Right lung (tissue), 5 donors: ENCODE measurements around the gene BPNT1. TPM values are rescaled to one million over a fixed set of nuclear protein-coding genes. Genes with fewer than 3 reads are reported as not detected.
A peak's percentile ranks its signal among the peaks of the same experiment; 100 is the strongest.
"Not testable (repeated sequence)": the region's sequence is repeated elsewhere in the genome, so short reads cannot be mapped to it uniquely, and the experiment has no call there.

Experiments
- DNase-seq, 2 donors: peaks; one replicate each; pipeline ENCODE4 v3.0.0-alpha.2; 2013
- polyA plus RNA-seq, 5 donors: library from polyadenylated mRNA; unstranded; fragments of 120-200 nt; gene quantifications; one replicate each; pipeline versions ENCODE4 v1.2.1 to v1.2.3, GENCODE V29; 2013; ENCODE audit warnings: inconsistent platforms in 1 of 5, low replicate concordance in 1 of 5; ENCODE audit not compliant: insufficient read length in 5 of 5, insufficient read depth in 1 of 5

Gene BPNT1
- polyA plus RNA-seq, 5 donors = 38.6 to 54.9 (median 45.5) TPM

GRCh38 chr1:220086261-220086686 is 3.3 kb downstream of the BPNT1 start:
- DNase-seq = not testable (repeated sequence)

GRCh38 chr1:220084460-220084859 is 5.1 kb downstream of the BPNT1 start:
- no peak for DNase-seq

- DNase-seq = no peak
Measured at GRCh38 chr1:220077887-220078286, 11.7 kb downstream of the BPNT1 start.

GRCh38 chr1:220076861-220077762 is 12.5 kb downstream of the BPNT1 start:
- no peak for DNase-seq

- DNase-seq = no peak
Measured at GRCh38 chr1:220067269-220068204, 22.1 kb downstream of the BPNT1 start.

- DNase-seq = no peak
Measured at GRCh38 chr1:220062629-220063028, 27.0 kb downstream of the BPNT1 start.

- DNase-seq = no peak
Measured at GRCh38 chr1:220060876-220061275, 28.7 kb downstream of the BPNT1 start.

GRCh38 chr1:220056374-220056773 is 33.2 kb downstream of the BPNT1 start:
- DNase-seq = no peak

GRCh38 chr1:220046052-220046930 is 43.3 kb downstream of the BPNT1 start, which contains the start of gene EPRS1:
TSS of gene EPRS1 (minus strand) at chr1:220046505. CDS start at chr1:220046388, 117 bp downstream.
- DNase-seq = peak; percentile 93 to 94

- DNase-seq = peak in 1 of 2 donors; percentile 8
Measured at GRCh38 chr1:220045356-220046051, 44.1 kb downstream of the BPNT1 start.

GRCh38 chr1:220044678-220045355 is 44.8 kb downstream of the BPNT1 start:
- no peak for DNase-seq

- no peak for DNase-seq
Measured at GRCh38 chr1:220043646-220044045, 45.9 kb downstream of the BPNT1 start.

- DNase-seq = no peak
Measured at GRCh38 chr1:220040028-220040596, 49.5 kb downstream of the BPNT1 start.

GRCh38 chr1:220038640-220039039 is 50.9 kb downstream of the BPNT1 start:
- no peak for DNase-seq

GRCh38 chr1:220037810-220038209 is 51.8 kb downstream of the BPNT1 start:
- not testable (repeated sequence) for DNase-seq

GRCh38 chr1:220032911-220033310 is 56.7 kb downstream of the BPNT1 start:
- no peak for DNase-seq

- no peak for DNase-seq
Measured at GRCh38 chr1:220031287-220031686, 58.3 kb downstream of the BPNT1 start.

- DNase-seq = no peak
Measured at GRCh38 chr1:220028346-220028895, 61.2 kb downstream of the BPNT1 start.

- no peak for DNase-seq
Measured at GRCh38 chr1:220019071-220019470, 70.5 kb downstream of the BPNT1 start.
